ENCODE measurements around the gene PCK1. TPM values are rescaled to one million over a fixed set of nuclear protein-coding genes. Genes with fewer than 3 reads are reported as not detected.

PCK1 gene
- total and polyA plus RNA-seq, 2 of the 13 experiments (the other 11 are each of a cell fraction or from before 2014, with no cell fraction given), result 6.5 to 12.6 TPM

GRCh38 chr20:57592263-57593092 lies 31.6 kb downstream of the PCK1 start (continued):
- no peak for TF ChIP-seq ZNF101 (CRISPR knock-in tag; IDR thresholded peaks at IDR 0.05; ENCODE audit: borderline replicate concordance, low read depth)
- TF ChIP-seq, protein P1, sequence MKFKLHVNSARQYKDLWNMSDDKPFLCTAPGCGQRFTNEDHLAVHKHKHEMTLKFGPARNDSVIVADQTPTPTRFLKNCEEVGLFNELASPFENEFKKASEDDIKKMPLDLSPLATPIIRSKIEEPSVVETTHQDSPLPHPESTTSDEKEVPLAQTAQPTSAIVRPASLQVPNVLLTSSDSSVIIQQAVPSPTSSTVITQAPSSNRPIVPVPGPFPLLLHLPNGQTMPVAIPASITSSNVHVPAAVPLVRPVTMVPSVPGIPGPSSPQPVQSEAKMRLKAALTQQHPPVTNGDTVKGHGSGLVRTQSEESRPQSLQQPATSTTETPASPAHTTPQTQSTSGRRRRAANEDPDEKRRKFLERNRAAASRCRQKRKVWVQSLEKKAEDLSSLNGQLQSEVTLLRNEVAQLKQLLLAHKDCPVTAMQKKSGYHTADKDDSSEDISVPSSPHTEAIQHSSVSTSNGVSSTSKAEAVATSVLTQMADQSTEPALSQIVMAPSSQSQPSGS (CRISPR knock-in tag; IDR thresholded peaks at IDR 0.05), result peak; percentile 56; the same call in 1 of the 2 replicates
- TF ChIP-seq MED1 (CRISPR knock-in tag; IDR thresholded peaks at IDR 0.05), result peak; percentile 75
- no peak for TF ChIP-seq ZFP62 (CRISPR knock-in tag; IDR thresholded peaks at IDR 0.05)
- TF ChIP-seq WIZ (CRISPR knock-in tag; IDR thresholded peaks at IDR 0.05), result peak; percentile 32; the same call in 1 of the 2 replicates
- no peak; the same call in 1 of the 2 replicates for TF ChIP-seq MTF2 (CRISPR knock-in tag; IDR thresholded peaks at IDR 0.05; ENCODE audit: borderline replicate concordance)
- TF ChIP-seq, protein P2, sequence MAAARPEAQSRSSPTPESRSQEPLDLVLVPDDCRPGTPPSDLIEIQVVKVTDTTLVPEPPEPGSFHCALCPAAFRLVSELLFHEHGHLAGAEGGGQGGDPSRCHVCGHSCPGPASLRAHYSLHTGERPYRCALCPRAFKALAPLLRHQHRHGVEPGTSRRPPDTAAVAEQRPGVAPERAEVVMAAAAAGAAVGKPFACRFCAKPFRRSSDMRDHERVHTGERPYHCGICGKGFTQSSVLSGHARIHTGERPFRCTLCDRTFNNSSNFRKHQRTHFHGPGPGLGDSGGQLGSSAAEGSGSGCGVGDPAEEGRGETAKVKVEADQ (CRISPR knock-in tag; IDR thresholded peaks at IDR 0.05; ENCODE audit: borderline replicate concordance), result peak; percentile 72; the same call in 1 of the 2 replicates
- TF ChIP-seq ZNF383 (CRISPR knock-in tag; IDR thresholded peaks at IDR 0.05; ENCODE audit: borderline replicate concordance), result 0 out of 2 replicates have a peak, but pooled peaks have one; percentile 31
- TF ChIP-seq GATAD2A (CRISPR knock-in tag; IDR thresholded peaks at IDR 0.05), result peak; percentile 74
- peak; percentile 23; the same call in 1 of the 2 replicates for TF ChIP-seq ATF5 (CRISPR knock-in tag; IDR thresholded peaks at IDR 0.05; ENCODE audit: low read depth)
- TF ChIP-seq ZNF224 (CRISPR knock-in tag; IDR thresholded peaks at IDR 0.05), result 0 out of 2 replicates have a peak, but pooled peaks have one; percentile 44
- peak; percentile 37 for TF ChIP-seq KDM6A (CRISPR knock-in tag; IDR thresholded peaks at IDR 0.05; ENCODE audit: low read depth)
- TF ChIP-seq ZBTB33 (CRISPR knock-in tag; IDR thresholded peaks at IDR 0.05), result no peak
- TF ChIP-seq ONECUT2 (CRISPR knock-in tag; IDR thresholded peaks at IDR 0.05), result peak; percentile 86
- no peak for TF ChIP-seq IRX3 (CRISPR knock-in tag; IDR thresholded peaks at IDR 0.05; ENCODE audit: borderline replicate concordance, low read depth)
- peak; percentile 84 for TF ChIP-seq HNF4G (IDR thresholded peaks at IDR 0.05; ENCODE audit: borderline replicate concordance, low read depth, low read length)
- peak; percentile 32; the same call in 1 of the 2 replicates for TF ChIP-seq HNF4G (CRISPR knock-in tag; IDR thresholded peaks at IDR 0.05; ENCODE audit: borderline replicate concordance, low read depth)
- peak; percentile 62; the same call in 1 of the 2 replicates for TF ChIP-seq ZNF230 (CRISPR knock-in tag; IDR thresholded peaks at IDR 0.05)
- 0 out of 2 replicates have a peak, but pooled peaks have one; percentile 31 for TF ChIP-seq REPIN1 (CRISPR knock-in tag; IDR thresholded peaks at IDR 0.05; ENCODE audit: borderline replicate concordance, low read depth)
- TF ChIP-seq, protein P3, sequence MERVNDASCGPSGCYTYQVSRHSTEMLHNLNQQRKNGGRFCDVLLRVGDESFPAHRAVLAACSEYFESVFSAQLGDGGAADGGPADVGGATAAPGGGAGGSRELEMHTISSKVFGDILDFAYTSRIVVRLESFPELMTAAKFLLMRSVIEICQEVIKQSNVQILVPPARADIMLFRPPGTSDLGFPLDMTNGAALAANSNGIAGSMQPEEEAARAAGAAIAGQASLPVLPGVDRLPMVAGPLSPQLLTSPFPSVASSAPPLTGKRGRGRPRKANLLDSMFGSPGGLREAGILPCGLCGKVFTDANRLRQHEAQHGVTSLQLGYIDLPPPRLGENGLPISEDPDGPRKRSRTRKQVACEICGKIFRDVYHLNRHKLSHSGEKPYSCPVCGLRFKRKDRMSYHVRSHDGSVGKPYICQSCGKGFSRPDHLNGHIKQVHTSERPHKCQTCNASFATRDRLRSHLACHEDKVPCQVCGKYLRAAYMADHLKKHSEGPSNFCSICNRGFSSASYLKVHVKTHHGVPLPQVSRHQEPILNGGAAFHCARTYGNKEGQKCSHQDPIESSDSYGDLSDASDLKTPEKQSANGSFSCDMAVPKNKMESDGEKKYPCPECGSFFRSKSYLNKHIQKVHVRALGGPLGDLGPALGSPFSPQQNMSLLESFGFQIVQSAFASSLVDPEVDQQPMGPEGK (CRISPR knock-in tag; IDR thresholded peaks at IDR 0.05), result 0 out of 2 replicates have a peak, but pooled peaks have one; percentile 26
